GM18870 (cell line): ENCODE data around the gene FUT7.
"Not testable (repeated sequence)": the region's sequence is repeated elsewhere in the genome, so short reads cannot be mapped to it uniquely, and the experiment has no call there.

Source experiments
- ATAC-seq: cut with Tn5 transposase; IDR thresholded peaks from one replicate; pipeline ENCODE4 v1.9.1; 2021; ENCODE audit warnings: moderate library complexity; ENCODE audit not compliant: unreplicated experiment

The FUT7 gene

DNA sequence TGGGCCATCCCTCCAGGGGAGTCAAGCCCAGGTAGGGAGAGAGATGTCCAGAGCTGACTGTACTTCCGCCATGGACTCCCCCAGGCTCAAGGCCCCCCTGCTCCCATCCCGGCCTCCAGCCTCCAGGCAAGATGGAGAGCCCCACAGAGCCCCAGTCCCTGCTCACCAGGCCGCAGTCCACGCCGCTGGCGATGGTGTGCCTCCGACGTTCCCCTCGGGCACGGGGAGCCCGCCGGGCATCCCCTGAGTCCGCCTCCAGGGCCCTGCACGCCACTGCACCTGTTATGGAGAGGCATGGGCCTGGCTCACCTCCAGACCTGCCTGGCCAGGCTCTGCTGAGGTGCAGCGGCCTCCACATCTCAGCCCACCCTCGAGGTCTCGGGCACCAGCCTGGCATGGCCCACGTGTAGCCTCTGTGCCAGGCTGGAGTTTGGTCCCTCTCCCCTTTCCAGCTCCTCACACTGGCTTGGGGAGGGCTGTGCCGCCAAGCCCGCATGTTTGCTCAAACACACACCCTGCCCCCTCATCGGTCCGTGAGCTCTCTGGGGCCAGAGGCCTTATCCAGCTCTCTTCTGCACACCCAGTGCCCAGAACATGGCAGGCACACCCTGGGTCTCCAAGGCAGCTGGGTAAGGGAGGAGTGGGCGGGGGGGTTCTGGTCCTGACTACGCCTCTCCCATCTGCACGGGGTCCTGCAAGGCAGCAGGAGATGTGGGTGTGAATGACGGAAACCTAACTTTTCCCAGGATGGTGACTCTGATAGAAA, 34.4 kb upstream of the FUT7 start:
- ATAC-seq: no peak

DNA sequence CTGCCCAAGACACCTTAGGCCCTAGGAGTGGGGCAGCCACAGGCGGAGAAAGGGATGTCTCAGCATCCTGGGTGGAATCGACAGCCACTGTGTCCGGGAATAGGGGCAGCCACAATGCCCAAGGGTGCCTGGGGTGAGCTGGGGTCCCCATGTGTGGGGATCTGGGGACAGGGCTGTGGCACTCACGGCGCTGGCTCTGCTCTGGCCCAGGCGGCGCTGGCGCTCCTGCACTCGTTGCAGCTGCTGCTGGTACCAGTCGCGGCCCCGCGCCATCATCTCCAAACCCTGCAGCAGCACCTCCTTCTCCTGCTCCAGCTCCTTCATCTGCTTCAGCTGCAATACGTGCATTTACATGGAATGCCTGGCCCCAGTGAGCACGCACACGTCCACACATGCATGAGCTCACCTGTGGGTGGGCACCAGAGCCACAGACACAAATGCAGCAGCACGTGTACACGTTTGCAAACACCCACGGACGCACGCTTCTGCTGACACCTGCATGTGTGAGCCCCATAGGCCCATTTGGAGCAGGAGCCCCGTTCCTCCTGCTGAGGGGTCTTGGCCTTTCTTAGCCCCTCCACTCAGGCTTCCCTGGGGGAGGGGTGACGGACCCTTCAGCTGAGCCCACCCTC, 33.6 kb upstream of the FUT7 start:
- ATAC-seq: no peak

DNA sequence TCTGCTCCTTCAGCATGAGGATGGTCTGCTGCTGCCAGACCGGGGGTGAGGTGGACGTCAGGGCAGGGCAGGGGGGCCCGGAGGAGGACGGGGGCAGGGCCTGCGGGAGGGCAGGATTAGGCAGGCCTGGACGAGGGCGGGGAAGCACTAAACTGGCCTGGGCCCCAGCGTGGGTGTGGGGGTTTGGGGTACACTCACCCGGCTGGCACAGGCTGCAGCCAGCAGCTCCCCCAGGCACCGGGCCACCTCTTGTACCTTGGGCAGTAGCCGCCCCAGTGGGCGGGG, 32.9 kb upstream of the FUT7 start:
- no peak for ATAC-seq

DNA sequence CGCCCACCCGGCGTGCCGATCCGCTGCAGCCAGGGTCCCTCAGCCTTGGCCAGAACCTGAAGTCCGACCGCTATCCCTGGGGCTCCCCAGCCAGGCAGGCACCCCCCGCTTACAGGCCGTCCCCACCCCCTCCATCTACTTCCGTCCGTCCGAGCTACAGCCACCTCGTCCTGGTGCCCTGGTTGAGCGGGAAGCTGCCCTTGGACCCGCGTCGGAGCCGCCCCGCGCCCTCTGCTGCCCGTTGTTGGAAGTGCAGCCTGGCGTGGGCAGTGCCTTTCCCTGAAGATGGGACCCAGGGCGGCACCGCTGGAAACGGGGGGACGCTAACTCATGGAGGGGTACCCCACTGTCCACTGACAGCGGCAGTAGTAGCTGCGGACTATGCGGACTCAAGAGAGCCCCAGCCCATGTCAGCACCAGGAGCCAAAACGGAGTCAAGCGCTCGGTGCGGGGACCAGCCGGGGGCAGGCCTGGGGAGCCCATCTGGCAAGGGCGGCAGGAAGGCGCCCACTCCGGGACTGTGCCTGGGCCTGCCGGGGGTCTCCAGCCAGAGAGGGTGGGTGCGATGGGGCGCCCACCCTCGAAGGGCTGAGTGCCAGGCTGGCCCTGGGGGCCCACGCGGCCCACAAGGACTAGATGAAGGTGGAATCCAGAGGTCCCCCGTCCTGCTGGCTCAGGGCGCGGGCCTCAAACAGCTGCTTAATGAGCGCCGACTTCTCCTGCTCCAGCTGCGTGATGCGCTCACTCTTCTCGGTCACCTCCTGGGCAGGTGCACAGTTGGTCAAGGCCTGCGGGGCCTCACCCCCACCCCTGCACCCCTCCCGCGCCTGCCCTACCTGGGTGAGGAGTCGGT, 32.4 kb upstream of the FUT7 start:
- ATAC-seq: no peak

DNA sequence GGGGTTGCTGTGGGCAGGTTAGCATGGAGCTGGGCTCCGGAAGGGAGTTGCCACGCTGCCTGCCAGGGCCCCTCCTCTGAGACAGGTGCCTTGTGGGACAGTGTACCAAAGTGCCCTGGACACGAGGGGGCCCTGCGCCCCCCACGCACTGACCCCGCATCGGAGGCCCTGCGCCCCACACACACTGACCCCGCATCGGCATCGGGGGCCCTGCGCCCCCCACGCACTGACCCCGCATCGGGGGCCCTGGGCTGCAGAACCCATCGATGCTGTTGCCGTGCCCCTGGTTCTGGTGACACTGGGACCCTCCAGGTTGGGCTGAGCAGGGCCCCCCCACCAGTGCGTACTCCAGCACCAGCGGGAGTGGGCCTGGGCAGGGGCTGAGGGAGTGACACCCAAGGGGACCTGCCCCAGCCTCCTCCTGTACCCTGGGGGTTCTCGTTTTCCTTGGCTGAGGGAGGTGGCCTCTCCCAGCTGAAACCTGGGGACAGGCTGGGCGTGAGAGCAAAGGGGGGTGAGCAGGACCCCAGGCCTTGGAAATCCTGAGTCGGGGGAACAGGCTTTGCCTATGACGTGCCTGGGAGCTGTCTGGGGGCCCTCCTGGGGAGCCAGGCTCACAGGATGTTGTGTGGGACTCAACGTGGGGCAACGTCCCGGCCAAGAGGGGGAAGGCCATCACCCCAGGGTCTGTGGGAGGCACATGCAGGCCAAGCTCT, 31.6 kb upstream of the FUT7 start:
- ATAC-seq: no peak

DNA sequence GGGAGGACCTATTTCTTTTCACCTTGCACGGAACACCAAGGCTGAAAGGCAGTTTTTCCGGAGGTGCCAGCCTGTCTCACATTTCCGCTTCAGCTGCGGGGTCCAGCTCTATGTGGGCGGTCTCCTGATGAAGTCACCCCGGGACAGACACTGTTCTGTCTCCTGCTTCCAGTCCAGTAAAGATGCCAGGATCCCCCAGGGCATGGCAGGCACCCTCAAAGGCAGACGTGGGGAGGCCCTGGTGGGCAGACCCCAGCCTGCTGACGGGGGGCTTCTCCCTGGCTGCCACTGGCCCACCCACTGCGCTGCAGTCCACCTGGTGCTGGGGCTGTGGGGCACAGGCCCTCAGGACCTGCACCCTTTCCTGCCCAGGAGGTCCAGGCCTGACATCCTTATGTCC, 30.9 kb upstream of the FUT7 start:
- not testable (repeated sequence) for ATAC-seq

DNA sequence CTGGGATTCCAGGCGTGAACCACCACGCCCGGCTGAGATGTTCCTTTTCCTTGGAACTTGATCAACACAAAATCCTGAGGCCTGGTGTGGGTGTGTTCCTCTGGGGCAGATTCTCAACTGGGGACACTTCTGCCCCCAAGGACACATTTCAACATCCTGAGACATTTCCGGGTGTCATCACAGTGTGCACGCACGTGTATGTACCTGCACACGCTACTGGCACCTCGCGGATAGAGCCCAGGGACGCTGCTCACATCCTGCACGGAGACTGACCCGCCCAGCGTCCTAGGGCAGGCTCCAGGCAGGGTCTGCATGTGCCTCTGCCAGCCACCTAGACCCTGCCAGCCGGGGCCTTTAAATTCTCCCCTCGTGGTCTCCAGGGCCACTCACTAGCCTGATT, 30.5 kb upstream of the FUT7 start:
- no peak for ATAC-seq

DNA sequence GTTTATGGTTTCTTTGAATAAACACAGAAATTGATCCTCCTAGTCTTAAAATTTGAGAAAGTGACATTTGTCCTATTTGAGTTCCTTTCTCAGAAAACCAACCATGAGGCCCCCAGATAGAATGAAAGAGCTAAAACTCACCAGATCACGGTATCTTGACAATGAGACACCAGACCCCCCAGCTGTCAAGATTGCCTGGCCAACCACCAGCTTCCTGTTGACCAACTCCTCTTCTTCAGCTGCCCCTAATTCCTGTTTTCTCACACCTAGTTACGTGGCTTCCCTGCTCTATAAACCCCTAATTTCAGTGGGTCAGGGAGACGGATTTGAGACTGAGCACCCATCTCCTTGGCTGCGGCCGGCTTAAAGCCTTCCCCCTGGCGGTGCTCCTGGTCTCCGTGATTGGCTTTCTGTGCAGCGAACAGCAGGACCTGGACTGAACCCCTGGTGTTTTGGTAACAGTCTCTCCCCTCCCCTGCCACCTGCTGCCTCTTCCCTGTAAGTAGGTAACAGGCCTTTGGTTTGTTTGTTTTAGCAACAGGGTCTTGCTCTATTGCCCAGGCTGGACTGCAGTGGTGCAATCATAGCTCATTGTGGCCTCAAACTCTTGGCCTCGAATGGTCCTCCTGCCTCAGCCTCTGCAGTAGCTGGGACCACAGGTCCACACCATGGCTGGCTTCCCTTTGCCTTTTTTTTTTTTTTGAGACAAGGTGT, 26.8 kb upstream of the FUT7 start:
- no peak for ATAC-seq

DNA sequence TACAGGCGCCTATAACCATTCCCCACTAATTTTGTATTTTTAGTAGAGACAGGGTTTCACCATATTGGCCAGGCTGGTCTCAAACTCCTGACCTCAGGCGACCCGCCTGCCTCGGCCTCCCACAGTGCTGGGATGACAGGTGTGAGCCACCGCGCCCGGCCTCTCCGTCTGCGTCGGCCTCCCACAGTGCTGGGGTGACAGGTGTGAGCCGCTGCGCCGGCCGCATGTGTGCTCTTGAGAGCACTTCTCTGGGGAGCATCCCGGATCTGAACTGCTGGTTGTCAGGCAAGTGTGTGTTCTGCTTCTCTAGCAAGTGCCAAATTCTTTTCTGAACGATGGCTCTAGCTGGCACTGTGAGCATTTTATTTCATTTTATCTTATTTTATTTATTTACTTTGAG, 25.7 kb upstream of the FUT7 start:
- no peak for ATAC-seq

DNA sequence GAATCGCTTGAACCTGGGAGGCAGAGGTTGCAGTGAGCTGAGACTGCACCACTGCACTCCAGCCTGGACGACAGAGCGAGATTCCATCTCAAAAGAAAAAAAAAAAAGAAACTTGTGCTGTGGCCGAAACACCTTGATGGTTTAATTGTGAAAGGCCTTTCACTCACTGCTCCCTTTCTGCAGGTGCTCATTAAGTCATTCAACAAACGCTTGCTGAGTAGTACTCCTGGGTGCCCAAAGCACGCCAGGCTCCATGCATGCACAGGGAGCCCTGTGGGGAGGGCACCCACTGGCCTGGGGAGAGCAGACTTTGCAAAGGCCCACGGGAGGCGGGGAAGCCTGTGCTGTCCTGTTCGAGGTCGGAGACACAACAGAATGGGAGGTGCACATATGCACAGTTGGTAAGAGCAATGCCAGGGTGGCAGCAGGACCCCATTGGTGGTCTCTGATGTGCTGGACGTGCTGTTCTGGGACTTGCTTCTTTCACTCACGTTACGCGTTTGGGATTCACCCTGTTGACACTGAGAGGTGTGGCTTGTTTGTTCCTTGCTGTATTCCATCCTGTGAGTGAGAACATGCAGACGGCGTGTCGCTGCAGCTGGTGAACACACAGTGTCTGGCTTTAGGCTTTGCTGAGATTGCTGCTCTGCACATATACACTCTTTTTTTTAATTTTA, 25.0 kb upstream of the FUT7 start:
- no peak for ATAC-seq

DNA sequence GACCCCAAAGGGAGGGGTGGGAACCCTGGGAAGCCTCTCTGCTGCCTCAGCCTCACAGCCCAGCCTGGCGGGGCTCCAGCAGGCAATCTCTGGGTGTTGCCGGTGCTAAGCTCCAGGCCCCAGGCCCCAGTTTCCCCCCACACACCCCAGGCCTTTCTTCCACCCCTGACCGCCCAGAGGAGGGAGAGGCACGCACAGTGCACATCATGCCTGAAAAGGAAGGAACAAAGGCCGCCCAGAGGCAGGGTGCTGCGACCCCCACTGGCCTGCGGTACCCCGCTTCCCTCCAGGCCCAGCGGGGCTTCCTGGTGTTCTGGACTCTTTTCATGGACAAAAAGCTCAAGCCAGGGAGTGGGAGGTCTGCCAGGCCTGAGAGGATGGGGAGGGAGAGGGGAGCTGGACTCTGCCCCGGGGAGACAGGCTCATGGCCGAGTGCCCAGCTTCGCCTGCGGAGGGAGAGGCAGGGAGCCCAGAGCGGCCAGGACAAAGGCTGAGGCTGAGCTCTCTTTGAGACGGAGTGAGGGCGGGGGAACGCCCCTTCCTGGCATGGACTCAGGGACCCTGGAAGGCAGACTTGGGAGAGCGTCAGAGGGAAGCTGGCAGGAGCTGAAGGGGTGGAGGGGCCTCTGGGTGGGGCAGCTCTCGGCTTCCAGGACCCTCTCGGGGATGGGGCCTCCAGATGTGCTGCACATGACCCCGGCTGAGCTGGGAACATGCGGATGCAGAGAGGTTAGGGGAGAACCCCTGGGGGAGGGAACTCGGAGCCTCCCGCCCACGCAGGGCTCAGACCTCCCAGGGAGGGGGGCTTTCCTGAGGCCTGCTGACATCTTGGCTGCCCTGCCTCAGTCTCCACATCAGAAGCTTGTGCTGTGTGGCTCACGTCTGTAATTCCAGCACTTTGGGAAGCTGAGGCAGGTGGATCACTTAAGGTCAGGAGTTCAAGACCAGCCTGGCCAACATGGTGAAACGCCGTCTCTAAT, 23.8 kb upstream of the FUT7 start:
- ATAC-seq: no peak

DNA sequence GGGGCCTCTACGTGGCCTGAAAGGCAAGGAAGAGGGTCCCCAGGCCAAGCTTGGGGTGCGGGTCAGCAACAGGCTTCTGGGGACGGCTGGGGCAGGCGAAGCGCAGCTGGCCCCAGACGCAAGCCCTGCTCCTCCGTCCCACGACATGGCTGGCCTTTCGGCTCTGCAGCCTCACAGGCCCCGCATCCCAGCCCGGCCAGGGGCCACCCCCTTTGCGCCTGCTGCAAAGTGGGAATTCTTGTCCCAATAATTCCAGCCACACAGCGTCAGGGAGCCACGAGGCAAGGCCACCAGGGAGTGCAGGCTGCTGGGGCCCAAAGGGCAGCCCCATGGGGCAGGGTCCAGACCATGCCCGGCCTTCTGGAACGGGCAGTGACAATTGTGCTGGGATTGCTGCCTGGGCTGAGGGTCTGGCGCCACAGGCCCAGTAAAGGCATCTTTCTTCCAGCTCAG, 23.1 kb upstream of the FUT7 start:
- ATAC-seq: no peak

DNA sequence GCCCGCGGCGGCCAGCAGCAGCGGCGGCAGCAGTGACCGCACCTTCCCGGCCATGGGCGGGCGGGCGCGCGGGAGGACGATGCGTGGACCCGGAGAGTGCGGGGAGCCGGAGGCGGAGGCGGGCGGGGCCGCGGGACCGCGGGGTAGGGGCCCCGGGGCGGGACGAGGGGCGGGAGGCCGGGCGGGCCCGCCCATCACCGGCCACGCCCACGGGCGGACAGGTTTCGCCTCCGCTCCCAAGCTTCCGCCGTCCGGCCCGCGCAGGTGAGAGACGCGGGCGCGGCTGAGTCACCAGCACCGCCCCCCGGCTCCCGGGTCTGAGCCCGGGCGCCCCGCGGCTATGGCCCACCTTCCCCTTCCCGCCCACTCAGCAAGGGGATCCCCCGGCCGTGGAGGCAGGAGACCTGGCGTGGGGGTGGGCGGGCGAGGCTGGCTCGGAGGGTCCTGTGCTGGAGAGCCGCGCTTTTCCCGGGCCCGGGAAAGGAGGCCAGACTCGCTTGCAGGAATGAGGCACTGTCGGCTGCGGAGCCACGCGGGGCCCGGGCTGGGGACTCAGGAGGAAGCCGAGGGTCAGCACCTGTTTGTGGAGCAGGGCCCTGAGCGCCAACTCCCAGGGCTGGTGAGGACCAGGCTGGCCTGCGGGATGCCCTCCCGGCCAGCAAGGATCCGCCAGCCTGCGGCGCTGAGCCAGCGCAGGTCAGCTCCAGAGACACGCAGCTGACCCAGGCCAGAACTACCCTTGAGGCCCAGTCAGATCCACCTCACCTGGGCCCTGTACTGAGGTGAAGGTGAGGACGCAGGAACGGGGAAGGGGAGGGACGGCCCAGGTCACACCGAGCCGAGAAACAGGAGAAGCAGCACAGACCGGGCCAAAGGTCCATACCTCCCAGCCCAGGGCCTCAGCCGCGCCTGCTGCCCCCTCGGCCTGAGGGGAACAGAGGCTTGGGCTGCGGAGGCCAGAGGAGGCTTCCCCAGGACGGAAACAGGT, 22.4 kb upstream of the FUT7 start, which contains the start of gene ENTPD2:
TSS of gene ENTPD2 (minus strand) at position 118 of the 988 bp plus-strand sequence. CDS start at position 54, 64 bp downstream.
- ATAC-seq: no peak

DNA sequence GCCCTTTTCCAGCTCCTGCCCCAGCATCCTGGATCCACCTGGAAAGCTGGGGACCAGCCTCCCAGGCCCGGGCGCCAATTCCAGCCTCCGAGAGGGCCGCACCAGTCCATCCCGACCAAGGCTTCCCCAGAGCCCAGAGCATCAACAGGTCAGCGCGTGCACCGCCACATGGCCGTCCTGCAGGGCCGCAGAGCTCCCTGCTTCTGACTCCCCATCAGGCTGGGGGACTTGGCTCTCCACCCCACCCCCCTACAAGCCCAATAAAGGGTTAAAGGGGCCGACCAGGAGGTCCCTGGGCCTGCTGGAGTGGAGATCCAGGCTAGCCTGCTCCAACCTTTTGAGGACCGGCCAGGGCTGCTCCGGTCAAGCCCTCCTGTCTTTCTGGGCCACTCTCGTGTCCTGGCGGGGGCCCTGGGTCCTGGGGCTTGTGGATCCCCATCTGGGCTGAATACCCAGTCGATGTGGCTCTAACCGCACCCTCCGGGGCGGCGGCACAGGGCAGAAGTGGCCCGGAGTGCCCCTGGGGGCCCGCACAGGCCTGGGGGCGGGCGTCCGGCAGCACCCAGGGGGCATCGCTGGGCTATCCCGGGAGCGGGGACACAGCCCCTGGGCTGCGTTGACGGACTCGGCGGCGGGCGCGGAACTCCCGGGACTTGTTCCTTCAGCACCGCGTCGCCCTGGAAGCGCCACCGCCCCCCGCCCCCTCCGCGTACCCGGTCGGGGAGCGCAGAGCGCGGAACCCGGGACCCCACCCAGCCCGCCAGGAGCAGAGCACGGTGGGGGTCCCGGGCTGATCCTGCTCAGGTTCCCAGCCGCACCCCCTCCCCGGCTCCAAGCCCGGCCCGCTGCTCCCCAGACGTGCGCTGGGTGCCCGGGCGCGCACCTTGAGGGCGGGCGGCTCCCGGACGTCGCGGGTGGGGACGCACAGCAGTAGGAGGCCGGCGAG, 21.4 kb upstream of the FUT7 start:
- no peak for ATAC-seq

DNA sequence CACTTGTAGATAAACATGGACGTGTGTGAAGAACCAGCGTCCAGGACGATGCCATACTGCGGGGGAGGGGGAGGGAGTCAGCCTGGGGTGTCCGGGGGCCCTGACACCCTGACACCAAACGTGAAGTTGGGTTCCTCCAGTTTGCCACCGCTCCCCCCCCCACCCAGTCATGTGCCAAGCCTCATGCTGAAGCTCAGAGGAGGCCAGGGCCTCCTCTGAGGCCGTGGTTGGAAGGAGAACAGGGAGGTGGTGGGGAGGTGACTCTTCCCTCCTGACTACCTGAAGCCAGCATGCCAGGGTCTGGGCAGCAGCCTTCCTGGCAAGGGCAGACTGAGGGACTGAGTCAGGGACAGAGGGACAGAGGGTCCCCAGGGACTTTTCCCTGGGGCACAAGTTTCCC, 20.4 kb upstream of the FUT7 start:
- no peak for ATAC-seq

DNA sequence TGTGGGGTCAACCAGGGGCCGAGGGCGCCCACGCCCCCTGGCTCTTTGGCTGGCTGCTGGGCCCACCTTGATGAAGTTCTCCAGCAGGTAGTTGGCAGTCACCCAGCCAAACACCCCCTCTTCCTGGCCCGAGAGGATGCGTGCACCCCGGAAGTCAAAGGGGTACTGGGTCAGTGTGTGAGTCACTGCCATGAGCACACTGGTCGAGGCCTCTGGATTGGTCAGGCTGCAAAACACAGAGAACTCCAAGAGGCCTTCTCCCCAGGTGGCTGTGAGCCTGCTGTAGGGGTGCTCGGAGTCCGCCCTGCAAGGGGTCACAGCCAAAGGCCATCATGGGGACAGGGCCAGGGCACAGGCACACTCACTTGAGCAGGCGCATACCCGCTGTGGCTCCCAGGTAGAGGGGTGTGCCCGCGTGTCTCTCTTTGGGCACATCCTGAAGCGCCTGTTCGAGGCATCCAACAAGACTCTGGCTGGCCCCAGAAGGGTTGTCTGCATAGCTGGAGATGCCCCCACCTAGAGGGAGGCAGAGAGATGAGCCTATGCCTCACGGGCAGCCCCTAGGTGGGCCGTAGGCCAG, 19.3 kb upstream of the FUT7 start:
- no peak for ATAC-seq
